Activated CD8-positive, alpha-beta memory T cell treated with anti-CD3 and anti-CD28 coated beads, Interleukin-2, amount 10 ng/mL, durations not matched to agents 7 days and 5 days (primary cell): Measurements from ENCODE around the gene ATRIP. TPM values are rescaled to one million over a fixed set of nuclear protein-coding genes. Genes with fewer than 3 reads are reported as not detected.

Experiments
- ATAC-seq: fragments of 150-1000 bp; cut with Tn5 transposase; one replicate; pipeline ENCODE4 v1.10.0; 2021; ENCODE audit warnings: moderate library complexity
- CTCF ChIA-PET: fragments of 350-600 bp; sonication (Branson Sonifier 250); formaldehyde crosslinking; loops from one replicate; lab custom pipeline; 2021; ENCODE audit warnings: antibody characterized with exemption; lab: Charles Lee
- DNase-seq: peaks from one replicate; pipeline ENCODE4 v3.0.0-alpha.2; 2020
- H3K27ac Mint-ChIP-seq: one replicate; pipeline ENCODE4 v1.8.0; 2021; ENCODE audit warnings: mild to moderate bottlenecking, mixed read lengths
- H3K27me3 Mint-ChIP-seq: one replicate; pipeline ENCODE4 v1.8.0; 2021; ENCODE audit warnings: mixed read lengths
- H3K36me3 Mint-ChIP-seq: one replicate; pipeline ENCODE4 v1.8.0; 2021; ENCODE audit warnings: mild to moderate bottlenecking, mixed read lengths
- H3K4me1 Mint-ChIP-seq: one replicate; pipeline ENCODE4 v1.8.0; 2021; ENCODE audit warnings: mixed read lengths
- H3K4me3 Mint-ChIP-seq: one replicate; pipeline ENCODE4 v1.8.0; 2021; ENCODE audit warnings: mild to moderate bottlenecking, moderate library complexity, mixed read lengths
- H3K9me3 Mint-ChIP-seq: one replicate; pipeline ENCODE4 v1.8.0; 2022; ENCODE audit warnings: low read depth, mixed read lengths
- total RNA-seq, 2 experiments: library from RNA; stranded (reverse); gene quantifications; one replicate each; pipeline ENCODE4 v1.2.3, GENCODE V29; 2021

Gene ATRIP
- total RNA-seq, 2 experiments from 2014 or later: 20.9 to 21.2 TPM

GRCh38 chr3:48422681-48423080, 23.9 kb upstream of the ATRIP start:
- H3K36me3 Mint-ChIP-seq: no peaks in the 10 kb centered on the region
- H3K4me3 Mint-ChIP-seq: no peak overlapping the region
- CTCF ChIA-PET: interaction anchor here (1.3 to 6.3 kb wide), 4 partner anchors 10 to 23 kb away, joined by 3 to 43 read pairs (median 4); no protein-coding TSS in a partner anchor
- no peaks in the 10 kb centered on the region for H3K4me1 Mint-ChIP-seq
- no peak overlapping the region for H3K27ac Mint-ChIP-seq
- H3K27me3 Mint-ChIP-seq: peaks cover 9% of the 10 kb centered on the region
- no peak for ATAC-seq
- DNase-seq: no peak
- no peaks in the 10 kb centered on the region for H3K9me3 Mint-ChIP-seq

- Mint-ChIP-seq H3K27me3 (peaks cover 16% of the 10 kb centered on the region), H3K4me1 (no peaks in the 10 kb centered on the region), H3K27ac (no peak overlapping the region), H3K4me3 (no peak overlapping the region), H3K9me3 (no peaks in the 10 kb centered on the region), H3K36me3 (no peaks in the 10 kb centered on the region)
- ATAC-seq (no peak), DNase-seq (no peak)
- CTCF ChIA-PET: interaction anchor here (1.3 to 6.3 kb wide), 4 partner anchors 9 to 24 kb away, joined by 3 to 43 read pairs (median 4); no protein-coding TSS in a partner anchor
Observed at GRCh38 chr3:48423241-48423882, 23.2 kb upstream of the ATRIP start.

GRCh38 chr3:48423883-48424695, 22.4 kb upstream of the ATRIP start:
- DNase-seq: no peak
- Mint-ChIP-seq H3K9me3 (no peaks in the 10 kb centered on the region), H3K36me3 (no peaks in the 10 kb centered on the region), H3K4me1 (no peaks in the 10 kb centered on the region), H3K27ac (no peak overlapping the region), H3K27me3 (peaks cover 18% of the 10 kb centered on the region), H3K4me3 (no peak overlapping the region)
- ATAC-seq: no peak
- CTCF ChIA-PET: interaction anchor here (1.3 to 6.3 kb wide), 3 partner anchors 9 to 17 kb away, joined by 3 to 43 read pairs (median 4); no protein-coding TSS in a partner anchor

- H3K4me1 Mint-ChIP-seq: peaks cover 1% of the 10 kb centered on the region
- no peak overlapping the region for H3K4me3 Mint-ChIP-seq
- no peaks in the 10 kb centered on the region for H3K9me3 Mint-ChIP-seq
- no peaks in the 10 kb centered on the region for H3K36me3 Mint-ChIP-seq
- DNase-seq: no peak
- peaks cover 20% of the 10 kb centered on the region for H3K27me3 Mint-ChIP-seq
- CTCF ChIA-PET: interaction anchor here (1.5 to 6.3 kb wide), 2 partner anchors 11 to 124 kb away, joined by 3 to 43 read pairs; no protein-coding TSS in a partner anchor
- H3K27ac Mint-ChIP-seq: no peak overlapping the region
- ATAC-seq: no peak
Observed at GRCh38 chr3:48425281-48425812, 21.2 kb upstream of the ATRIP start.

GRCh38 chr3:48426401-48426909, 20.1 kb upstream of the ATRIP start:
- CTCF ChIA-PET: interaction anchor here (1.5 to 6.3 kb wide), 3 partner anchors 10 to 123 kb away, joined by 3 to 43 read pairs (median 10); no protein-coding TSS in a partner anchor
- H3K27ac Mint-ChIP-seq: no peak overlapping the region
- H3K9me3 Mint-ChIP-seq: no peaks in the 10 kb centered on the region
- H3K4me3 Mint-ChIP-seq: no peak overlapping the region
- H3K36me3 Mint-ChIP-seq: peaks cover 2% of the 10 kb centered on the region
- ATAC-seq: no peak
- peaks cover 7% of the 10 kb centered on the region for H3K4me1 Mint-ChIP-seq
- H3K27me3 Mint-ChIP-seq: peaks cover 20% of the 10 kb centered on the region
- DNase-seq: no peak

GRCh38 chr3:48426944-48427629, 19.4 kb upstream of the ATRIP start:
- DNase-seq (no peak), ATAC-seq (no peak)
- Mint-ChIP-seq H3K9me3 (no peaks in the 10 kb centered on the region), H3K4me1 (peaks cover 12% of the 10 kb centered on the region), H3K27ac (no peak overlapping the region), H3K36me3 (peaks cover 6% of the 10 kb centered on the region), H3K4me3 (no peak overlapping the region), H3K27me3 (peaks cover 20% of the 10 kb centered on the region)
- CTCF ChIA-PET: interaction anchor here (0.7 to 6.3 kb wide), 5 partner anchors 9 to 122 kb away, joined by 3 to 43 read pairs (median 7); no protein-coding TSS in a partner anchor

GRCh38 chr3:48427630-48427962, 18.9 kb upstream of the ATRIP start:
- no peak for DNase-seq
- no peak for ATAC-seq
- Mint-ChIP-seq H3K9me3 (no peaks in the 10 kb centered on the region), H3K4me3 (peak overlapping the region; percentile 15), H3K4me1 (peaks cover 16% of the 10 kb centered on the region), H3K27me3 (peaks cover 20% of the 10 kb centered on the region), H3K27ac (no peak overlapping the region), H3K36me3 (peaks cover 6% of the 10 kb centered on the region)
- CTCF ChIA-PET: interaction anchor here (0.7 to 3.0 kb wide), 3 partner anchors 8 to 122 kb away, joined by 3 to 10 read pairs (median 7); no protein-coding TSS in a partner anchor

GRCh38 chr3:48428088-48428571, 18.4 kb upstream of the ATRIP start:
- no peak for ATAC-seq
- Mint-ChIP-seq H3K9me3 (no peaks in the 10 kb centered on the region), H3K36me3 (peaks cover 8% of the 10 kb centered on the region), H3K27me3 (peaks cover 20% of the 10 kb centered on the region), H3K4me1 (peaks cover 16% of the 10 kb centered on the region), H3K27ac (no peak overlapping the region), H3K4me3 (peak overlapping the region; percentile 15)
- CTCF ChIA-PET: interaction anchor here (0.7 to 3.0 kb wide), 3 partner anchors 8 to 121 kb away, joined by 3 to 10 read pairs (median 7); no protein-coding TSS in a partner anchor
- DNase-seq: no peak

GRCh38 chr3:48428572-48429316, 17.8 kb upstream of the ATRIP start:
- Mint-ChIP-seq H3K36me3 (peaks cover 9% of the 10 kb centered on the region), H3K27me3 (peaks cover 20% of the 10 kb centered on the region), H3K9me3 (no peaks in the 10 kb centered on the region), H3K4me1 (peaks cover 16% of the 10 kb centered on the region), H3K27ac (no peak overlapping the region), H3K4me3 (peak overlapping the region; percentile 15)
- CTCF ChIA-PET: interaction anchor here (3.0 kb wide), 1 partner anchor 28 kb away, joined by 10 read pairs; no protein-coding TSS in a partner anchor
- peak; percentile 63 for ATAC-seq
- no peak for DNase-seq

GRCh38 chr3:48429317-48429959, 17.1 kb upstream of the ATRIP start:
- CTCF ChIA-PET: interaction anchor here (0.6 to 2.3 kb wide), 5 partner anchors 10 to 192 kb away, joined by 3 to 9 read pairs (median 3); partner anchors contain the start of genes CCDC51, TMA7 and UQCRC1
- H3K4me1 Mint-ChIP-seq: peaks cover 16% of the 10 kb centered on the region
- no peaks in the 10 kb centered on the region for H3K9me3 Mint-ChIP-seq
- DNase-seq (peak; percentile 56), ATAC-seq (peak; percentile 82)
- peaks cover 9% of the 10 kb centered on the region for H3K36me3 Mint-ChIP-seq
- H3K27ac Mint-ChIP-seq: no peak overlapping the region
- peaks cover 20% of the 10 kb centered on the region for H3K27me3 Mint-ChIP-seq
- peak overlapping the region; percentile 68 for H3K4me3 Mint-ChIP-seq

- DNase-seq: no peak
- Mint-ChIP-seq H3K4me3 (peak within 1 kb of the TSS; percentile 68), H3K9me3 (no peaks in the 10 kb centered on the region), H3K27ac (no peak within 1 kb of the TSS), H3K4me1 (peaks cover 16% of the 10 kb centered on the region), H3K27me3 (peaks cover 20% of the 10 kb centered on the region), H3K36me3 (peaks cover 9% of the 10 kb centered on the region)
- peak; percentile 6 for ATAC-seq
- CTCF ChIA-PET: interaction anchor here (0.6 to 2.3 kb wide), 5 partner anchors 10 to 193 kb away, joined by 3 to 9 read pairs (median 3); partner anchors contain the start of genes CCDC51, TMA7 and UQCRC1
Observed at GRCh38 chr3:48429960-48430707, 16.4 kb upstream of the ATRIP start, which contains the start of gene PLXNB1. Gene PLXNB1, minus strand, starts transcription at chr3:48430086. Its CDS starts 5,475 bp downstream, at chr3:48424611.
